SK-N-MC (cell line): ENCODE data around the gene TRIP10.

ENCODE experiments used
- EZH2 ChIP-seq: fragments of 200-600 bp; sonication (generic); IDR thresholded peaks from one replicate; pipeline ENCODE4 v1.6.1; 2017; ENCODE audit warnings: antibody characterized with exemption
- POLR2AphosphoS5 ChIP-seq: IDR thresholded peaks from 2 replicates; pipeline ENCODE4 v1.6.1; 2012; ENCODE audit warnings: mild to moderate bottlenecking, low read depth, low read length, borderline replicate concordance

DNA sequence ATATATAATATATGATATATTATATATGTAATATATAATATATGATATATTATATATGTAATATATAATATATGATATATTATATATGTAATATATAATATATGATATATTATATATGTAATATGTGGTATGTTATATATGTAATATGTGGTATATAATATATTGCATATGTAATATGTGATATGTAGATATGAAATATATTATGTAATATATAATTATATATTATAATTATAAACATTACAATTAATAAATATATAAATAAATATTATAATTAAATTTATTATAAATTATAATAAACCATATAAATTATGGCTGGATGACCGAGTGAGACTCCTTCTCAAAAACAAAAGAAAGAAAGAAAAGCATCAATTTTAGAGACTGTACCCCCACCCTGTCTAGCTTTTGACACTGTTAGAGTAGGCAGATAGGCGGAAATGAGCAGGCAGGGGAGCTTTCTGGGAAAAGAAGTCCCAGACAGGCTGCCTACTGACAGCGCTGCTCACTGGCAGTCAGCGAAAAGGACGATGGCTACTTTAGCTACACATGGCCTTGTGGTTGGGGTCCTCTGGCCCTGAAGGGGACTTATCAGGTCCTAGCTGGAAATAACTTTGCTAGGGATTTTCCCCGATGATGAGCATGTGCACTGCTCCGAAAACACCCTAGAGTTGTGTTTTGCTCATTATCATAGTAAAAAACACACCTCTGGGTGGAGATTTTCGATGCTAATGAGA is 38.7 kb upstream of the TRIP10 start:
- TF ChIP-seq EZH2 (no peak), POLR2AphosphoS5 (no peak)
